ENCODE data around the gene PPRC1. TPM values are rescaled to one million over a fixed set of nuclear protein-coding genes. Genes with fewer than 3 reads are reported as not detected.
A peak's percentile ranks its signal among the peaks of the same experiment; 100 is the strongest.

Gene PPRC1
- total and polyA plus RNA-seq, 2 experiments from 2014 or later: 9.8 to 23.7 TPM

DNA sequence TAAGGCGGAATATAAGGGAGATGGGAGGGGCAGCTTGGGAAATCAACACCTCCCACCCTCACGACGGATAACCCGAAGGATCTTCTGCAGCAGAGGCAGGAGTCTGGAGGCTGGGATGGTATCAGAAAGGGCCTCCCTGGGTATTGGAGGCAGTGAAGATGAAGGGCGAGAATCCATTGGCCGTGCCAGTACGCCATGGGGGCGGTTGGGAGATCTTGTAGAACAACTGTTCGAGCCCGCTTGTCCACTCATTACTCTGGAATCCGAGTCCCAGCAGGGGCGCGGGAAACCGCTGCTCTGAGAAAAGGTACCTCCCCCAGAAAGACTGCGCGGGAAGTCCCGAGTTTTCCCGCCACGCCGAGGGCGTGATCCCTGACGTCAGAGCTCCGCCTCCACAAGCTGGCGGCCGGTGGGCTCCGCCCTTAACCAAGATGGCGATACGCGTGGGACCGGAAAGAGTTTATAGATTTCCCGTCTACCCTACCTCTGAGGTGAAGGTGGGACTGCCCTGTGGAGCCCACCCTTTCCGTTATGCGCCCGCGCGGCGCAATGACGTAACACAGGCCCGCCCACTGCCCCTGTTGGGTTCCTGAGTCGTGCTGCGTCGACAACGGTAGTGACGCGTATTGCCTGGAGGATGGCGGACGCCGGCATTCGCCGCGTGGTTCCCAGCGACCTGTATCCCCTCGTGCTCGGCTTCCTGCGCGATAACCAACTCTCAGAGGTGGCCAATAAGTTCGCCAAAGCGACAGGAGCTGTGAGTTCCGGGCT lies 19.1 kb downstream of the PPRC1 start, which contains the start of gene NOLC1:
Gene NOLC1 (plus strand): TSS at position 616 of the 771 bp plus-strand sequence. CDS start 22 bp downstream, at position 638.
- peaks cover 45% of the 10 kb centered on the region for H3K79me2 ChIP-seq
- 5% methylated on average over 59 of the region's 59 CpGs for WGBS (ENCODE audit: low lambda C conversion rate, missing lambda C conversion rate)
- peak within 1 kb of the TSS; percentile 38 for H2AFZ ChIP-seq
- peaks cover 11% of the 10 kb centered on the region for H4K20me1 ChIP-seq (ENCODE audit: insufficient read depth, poor library complexity, severe bottlenecking)
- DNase-seq (ENCODE audit: low spot score): peak; percentile 99
- H3K9me3 ChIP-seq (ENCODE audit: low read depth): no peaks in the 10 kb centered on the region
- no peaks in the 10 kb centered on the region for H3K9me2 ChIP-seq (replicated peaks; ENCODE audit: insufficient read depth)
- H3K27me3 ChIP-seq: no peaks in the 10 kb centered on the region
- H3K4me2 ChIP-seq: peak within 1 kb of the TSS; percentile 80
- H3K4me3 ChIP-seq: peak within 1 kb of the TSS; percentile 31
- peak within 1 kb of the TSS; percentile 90 for H3K27ac ChIP-seq
- TF ChIP-seq EZH2phosphoT487 (IDR thresholded peaks at IDR 0.05; ENCODE audit: low read depth, severe bottlenecking, unreplicated experiment) (no peak), EZH2 (IDR thresholded peaks at IDR 0.05; ENCODE audit: borderline replicate concordance) (no peak), CTCF (IDR thresholded peaks at IDR 0.05; ENCODE audit: poor library complexity) (no peak)
- H3K4me1 ChIP-seq (ENCODE audit: insufficient read depth): peaks cover 12% of the 10 kb centered on the region
- H3K36me3 ChIP-seq (replicated peaks; ENCODE audit: insufficient read depth, low read depth): peaks cover 6% of the 10 kb centered on the region

- Histone ChIP-seq H3K27ac (peak overlapping the region; percentile 87), H4K20me1 (ENCODE audit: insufficient read depth, poor library complexity, severe bottlenecking) (peaks cover 11% of the 10 kb centered on the region), H3K79me2 (peaks cover 51% of the 10 kb centered on the region), H2AFZ (peak overlapping the region; percentile 38), H3K9me2 (replicated peaks; ENCODE audit: insufficient read depth) (no peaks in the 10 kb centered on the region), H3K36me3 (replicated peaks; ENCODE audit: insufficient read depth, low read depth) (peaks cover 6% of the 10 kb centered on the region), H3K4me2 (peak overlapping the region; percentile 80), H3K9me3 (ENCODE audit: low read depth) (no peaks in the 10 kb centered on the region), H3K27me3 (no peaks in the 10 kb centered on the region), H3K4me3 (peak overlapping the region; percentile 31), H3K4me1 (ENCODE audit: insufficient read depth) (peaks cover 12% of the 10 kb centered on the region)
- DNase-seq (ENCODE audit: low spot score): peak; percentile 31
- TF ChIP-seq EZH2 (IDR thresholded peaks at IDR 0.05; ENCODE audit: borderline replicate concordance) (no peak), CTCF (IDR thresholded peaks at IDR 0.05; ENCODE audit: poor library complexity) (no peak), EZH2phosphoT487 (IDR thresholded peaks at IDR 0.05; ENCODE audit: low read depth, severe bottlenecking, unreplicated experiment) (no peak)
- under 1% methylated on average over 19 of the region's 19 CpGs for WGBS (ENCODE audit: low lambda C conversion rate, missing lambda C conversion rate)
Measured at GRCh38 chr10:102152545-102152890, 19.7 kb downstream of the PPRC1 start.

DNA sequence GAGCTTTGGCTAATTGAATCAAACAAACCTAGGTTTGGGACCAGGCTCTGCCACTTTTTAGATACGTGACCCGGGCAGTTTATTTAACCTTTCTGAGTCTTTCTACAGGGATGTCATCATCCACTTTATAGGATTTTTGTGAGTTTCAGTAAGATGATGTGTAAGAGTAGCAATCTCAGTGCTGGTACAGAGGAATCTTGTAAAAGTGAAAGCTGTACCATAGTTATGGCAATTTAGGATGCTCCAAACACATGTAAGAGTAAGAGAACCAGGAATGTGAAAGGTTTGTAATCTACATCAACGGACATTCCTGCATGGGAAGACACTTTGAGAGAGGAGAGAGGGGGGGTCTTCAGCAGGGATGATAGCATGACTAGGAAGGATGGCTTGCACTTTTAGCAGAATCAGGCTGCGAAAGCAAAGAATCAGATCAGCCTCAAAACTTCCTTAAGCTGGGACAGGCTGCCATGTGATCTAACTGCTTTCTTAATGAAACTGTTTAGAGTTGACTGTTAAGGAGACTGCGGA lies 20.3 kb downstream of the PPRC1 start:
- TF ChIP-seq CTCF (IDR thresholded peaks at IDR 0.05; ENCODE audit: poor library complexity): no peak
- no peak for TF ChIP-seq EZH2phosphoT487 (IDR thresholded peaks at IDR 0.05; ENCODE audit: low read depth, severe bottlenecking, unreplicated experiment)
- TF ChIP-seq EZH2 (IDR thresholded peaks at IDR 0.05; ENCODE audit: borderline replicate concordance): no peak
- H3K9me3 ChIP-seq (ENCODE audit: low read depth): no peaks in the 10 kb centered on the region
- 44% methylated on average over 5 of the region's 5 CpGs for WGBS (ENCODE audit: low lambda C conversion rate, missing lambda C conversion rate)
- no peaks in the 10 kb centered on the region for H3K9me2 ChIP-seq (replicated peaks; ENCODE audit: insufficient read depth)
- DNase-seq (ENCODE audit: low spot score): no peak
- peak overlapping the region; percentile 38 for H2AFZ ChIP-seq
- peaks cover 11% of the 10 kb centered on the region for H4K20me1 ChIP-seq (ENCODE audit: insufficient read depth, poor library complexity, severe bottlenecking)
- peak overlapping the region; percentile 80 for H3K4me2 ChIP-seq
- peaks cover 12% of the 10 kb centered on the region for H3K4me1 ChIP-seq (ENCODE audit: insufficient read depth)
- no peaks in the 10 kb centered on the region for H3K27me3 ChIP-seq
- H3K79me2 ChIP-seq: peaks cover 53% of the 10 kb centered on the region
- peak overlapping the region; percentile 87 for H3K27ac ChIP-seq
- peak overlapping the region; percentile 31 for H3K4me3 ChIP-seq
- H3K36me3 ChIP-seq (replicated peaks; ENCODE audit: insufficient read depth, low read depth): peaks cover 4% of the 10 kb centered on the region

All from hepatocyte (in vitro differentiated cells).